Testis (tissue), 2 donors: ENCODE data around the gene CSRNP2.

Experiments used
- POLR2A ChIP-seq: fragments of 450-650 bp; IDR thresholded peaks from one replicate; pipeline ENCODE4 v1.6.1; 2017; ENCODE audit warnings: antibody characterized with exemption, mild to moderate bottlenecking, moderate library complexity
- TF ChIP-seq, protein P1 (sequence below), 3 experiments: fragments of 450-650 bp in 2 of 3; fragments of 200-600 bp in 1 of 3; sonication (generic) in 1 of 3; IDR thresholded peaks; one replicate each; pipeline ENCODE4 v1.5.1; 2016 to 2019; ENCODE audit warnings: antibody characterized with exemption in 3 of 3, mild to moderate bottlenecking in 2 of 3, moderate library complexity in 1 of 3

DNA sequence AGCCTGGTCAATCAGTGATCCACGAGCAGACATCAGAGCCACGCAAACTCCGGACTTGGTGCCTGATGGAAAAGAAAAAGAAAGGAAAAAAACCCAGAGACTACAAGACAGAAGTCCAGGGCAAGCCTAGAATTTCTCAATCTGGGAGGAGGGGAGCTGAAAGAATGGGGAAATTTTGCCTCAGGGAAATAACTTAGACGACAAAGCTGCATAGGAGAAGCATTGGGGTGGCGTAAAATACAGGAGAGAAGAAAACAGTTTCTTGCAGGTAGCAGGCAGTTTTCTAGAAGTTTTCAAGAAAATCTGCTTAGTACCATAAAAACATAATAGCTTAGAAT, 54.6 kb downstream of the CSRNP2 start:
- TF ChIP-seq, protein P1, sequence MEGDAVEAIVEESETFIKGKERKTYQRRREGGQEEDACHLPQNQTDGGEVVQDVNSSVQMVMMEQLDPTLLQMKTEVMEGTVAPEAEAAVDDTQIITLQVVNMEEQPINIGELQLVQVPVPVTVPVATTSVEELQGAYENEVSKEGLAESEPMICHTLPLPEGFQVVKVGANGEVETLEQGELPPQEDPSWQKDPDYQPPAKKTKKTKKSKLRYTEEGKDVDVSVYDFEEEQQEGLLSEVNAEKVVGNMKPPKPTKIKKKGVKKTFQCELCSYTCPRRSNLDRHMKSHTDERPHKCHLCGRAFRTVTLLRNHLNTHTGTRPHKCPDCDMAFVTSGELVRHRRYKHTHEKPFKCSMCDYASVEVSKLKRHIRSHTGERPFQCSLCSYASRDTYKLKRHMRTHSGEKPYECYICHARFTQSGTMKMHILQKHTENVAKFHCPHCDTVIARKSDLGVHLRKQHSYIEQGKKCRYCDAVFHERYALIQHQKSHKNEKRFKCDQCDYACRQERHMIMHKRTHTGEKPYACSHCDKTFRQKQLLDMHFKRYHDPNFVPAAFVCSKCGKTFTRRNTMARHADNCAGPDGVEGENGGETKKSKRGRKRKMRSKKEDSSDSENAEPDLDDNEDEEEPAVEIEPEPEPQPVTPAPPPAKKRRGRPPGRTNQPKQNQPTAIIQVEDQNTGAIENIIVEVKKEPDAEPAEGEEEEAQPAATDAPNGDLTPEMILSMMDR (IDR thresholded peaks at IDR 0.05), result no peak
- no peak for TF ChIP-seq POLR2A
